COLO668 (cell line): Measurements from ENCODE around the gene C9orf78.

Experiments used
- DNase-seq: peaks from one replicate; lab custom pipeline; 2025; ENCODE audit not compliant: unreplicated experiment; lab: John Stamatoyannopoulos, UW

C9orf78 gene

GRCh38 chr9:129835128-129835859, at the start of gene C9orf78, which contains the start of gene USP20:
Gene C9orf78 (minus strand): TSS chr9:129835275. CDS start chr9:129835221, 54 bp downstream.
Gene USP20 (plus strand): TSS chr9:129835458. CDS start chr9:129852556, 17,098 bp downstream.
- peak; percentile 99 for DNase-seq

GRCh38 chr9:129884220-129885017, 49.3 kb upstream of the C9orf78 start:
- DNase-seq: peak; percentile 91

DNA sequence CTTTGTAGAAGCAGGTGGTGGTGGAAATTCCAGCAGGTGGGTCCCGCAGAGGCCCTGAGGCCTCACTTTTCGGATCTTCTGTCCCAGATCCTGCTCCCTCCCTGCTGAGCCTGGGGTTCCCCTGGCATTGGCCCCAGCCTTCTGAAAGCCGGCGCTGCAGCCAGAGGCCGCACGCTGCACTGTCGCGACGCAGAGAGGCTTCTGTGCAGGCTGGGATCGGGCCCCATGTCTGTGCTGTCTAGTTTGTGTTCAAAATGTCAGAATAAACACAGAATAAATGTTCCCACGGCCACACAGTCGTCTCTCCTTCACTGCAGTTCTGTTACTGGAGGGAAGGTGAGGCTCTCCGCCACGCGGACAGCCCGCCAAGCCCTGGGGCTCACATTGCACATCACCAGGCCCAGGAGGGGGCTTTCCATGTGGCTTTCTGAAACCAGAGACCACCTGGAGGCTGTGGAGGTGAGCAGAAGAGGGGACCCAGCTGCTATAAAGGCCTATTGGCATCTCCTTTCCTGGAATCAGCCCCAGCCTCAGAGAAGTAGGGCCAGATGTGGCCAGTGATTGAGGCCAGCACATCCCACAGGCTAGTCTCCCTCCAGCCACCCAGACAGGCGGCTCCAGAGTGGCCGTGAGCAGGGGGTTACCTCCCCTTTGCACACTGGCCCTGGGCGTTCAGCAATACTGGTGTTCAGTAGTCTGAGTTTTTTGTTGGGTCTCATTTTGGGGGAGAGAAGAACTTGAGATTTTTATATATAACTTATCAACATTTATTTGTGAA, 46.7 kb upstream of the C9orf78 start:
- DNase-seq: no peak

- no peak for DNase-seq
Observed at GRCh38 chr9:129880654-129881546, 45.8 kb upstream of the C9orf78 start.

- DNase-seq: no peak
Observed at GRCh38 chr9:129879991-129880653, 45.0 kb upstream of the C9orf78 start.

GRCh38 chr9:129879103-129879699, 44.1 kb upstream of the C9orf78 start:
- no peak for DNase-seq

DNA sequence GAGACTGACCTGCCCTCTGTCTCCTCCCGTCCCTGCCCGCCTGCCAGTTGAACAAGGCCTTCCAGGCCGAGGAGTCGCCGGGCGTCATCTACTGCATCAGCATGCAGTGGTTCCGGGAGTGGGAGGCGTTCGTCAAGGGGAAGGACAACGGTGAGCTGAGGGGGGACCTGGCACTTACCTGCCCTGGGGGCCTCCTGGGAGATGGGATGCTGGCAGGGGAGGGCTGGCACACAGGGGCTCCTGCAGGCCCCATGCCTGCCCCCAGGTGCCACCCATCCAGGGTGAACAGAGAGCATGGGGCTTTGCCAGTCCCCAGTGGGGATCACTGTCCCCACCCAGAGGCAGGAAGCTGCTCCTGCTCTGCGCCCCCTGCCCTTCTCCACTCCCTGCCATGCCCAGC, 43.2 kb upstream of the C9orf78 start:
- DNase-seq: no peak

GRCh38 chr9:129876815-129877214, 41.7 kb upstream of the C9orf78 start:
- no peak for DNase-seq

DNA sequence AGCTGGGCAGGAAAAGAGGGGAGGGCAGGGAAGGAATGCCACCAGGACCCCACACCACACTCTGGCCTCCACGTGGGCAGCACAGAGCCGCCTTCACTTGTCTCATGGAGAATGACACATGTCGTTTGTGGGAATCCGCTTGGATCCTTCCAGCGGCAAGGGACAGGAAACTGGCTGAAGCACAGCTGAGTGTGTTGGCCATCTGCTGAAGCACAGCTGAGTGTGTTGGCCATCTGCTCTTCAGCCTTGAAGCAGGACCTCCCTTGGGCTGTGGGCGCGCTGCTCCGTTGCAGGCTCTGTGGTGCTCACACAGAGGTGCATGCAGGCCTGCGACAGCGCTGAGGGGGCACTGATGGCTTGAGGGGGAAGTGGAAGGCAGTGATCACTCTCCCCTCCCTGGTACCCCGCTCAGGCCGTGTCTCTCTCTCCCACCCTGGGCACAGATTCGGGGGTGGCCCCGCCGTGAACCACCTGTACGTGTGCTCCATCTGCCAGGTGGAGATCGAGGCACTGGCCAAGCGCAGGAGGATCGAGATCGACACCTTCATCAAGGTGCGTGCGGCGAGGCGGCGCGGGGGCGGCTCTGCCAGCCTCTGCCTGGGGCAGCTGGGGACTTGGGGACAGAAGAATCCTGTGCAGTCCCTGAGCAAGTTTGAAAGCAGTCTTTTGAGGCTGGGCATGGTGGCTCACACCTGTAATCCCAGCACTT, 40.8 kb upstream of the C9orf78 start:
- no peak for DNase-seq

GRCh38 chr9:129875181-129875611, 40.1 kb upstream of the C9orf78 start:
- DNase-seq: no peak

- DNase-seq: no peak
Observed at GRCh38 chr9:129874261-129875101, 39.4 kb upstream of the C9orf78 start.

DNA sequence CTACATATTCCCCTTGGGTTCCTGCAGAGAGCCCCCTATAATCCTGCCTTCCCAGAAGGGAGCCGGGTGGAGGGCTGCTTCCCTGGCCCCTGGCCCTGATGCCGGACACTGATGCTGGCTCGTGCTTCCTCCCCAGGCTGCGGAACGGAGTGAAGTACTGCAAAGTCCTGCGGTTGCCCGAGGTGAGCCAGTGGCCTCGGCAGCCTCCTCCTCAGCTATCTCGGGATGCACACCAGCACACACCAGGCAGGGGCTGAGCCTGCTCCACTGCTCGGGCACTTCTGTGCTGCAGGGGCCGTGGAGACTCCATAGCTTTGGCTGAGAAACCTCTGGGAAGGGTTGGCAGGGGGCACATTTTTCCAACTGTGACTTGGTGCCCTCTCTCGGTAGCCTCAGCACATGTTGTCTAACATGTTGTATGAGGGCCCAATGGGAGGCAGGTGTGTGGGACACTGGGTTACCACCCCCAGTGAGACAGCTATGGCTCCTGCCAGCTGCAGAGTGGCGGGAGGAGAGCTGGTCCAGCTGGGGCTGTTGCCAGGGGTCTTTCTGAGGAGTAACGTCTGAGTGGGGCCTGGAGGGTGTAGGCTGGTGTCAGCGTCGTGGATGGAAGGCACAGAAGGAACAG, 38.6 kb upstream of the C9orf78 start:
- DNase-seq: no peak

DNA sequence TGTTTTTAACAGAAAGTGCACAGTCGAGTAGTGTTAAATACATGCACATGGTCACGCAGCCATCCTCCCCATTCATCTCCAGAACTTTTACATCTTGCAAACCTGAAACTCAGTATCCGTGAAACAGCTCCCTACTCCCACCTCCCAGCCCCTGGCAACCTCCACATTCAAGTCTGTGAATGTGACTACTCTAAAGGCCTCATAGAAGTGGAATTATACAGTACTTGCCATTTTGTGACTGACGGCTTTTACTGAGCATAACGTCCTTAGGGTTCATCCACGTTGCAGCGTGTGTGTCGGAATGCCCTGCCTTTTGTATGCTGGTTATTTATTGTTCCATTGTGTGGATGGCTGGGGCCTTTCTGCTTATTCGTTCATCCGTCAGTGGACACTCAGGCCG, 36.0 kb upstream of the C9orf78 start:
- DNase-seq: no peak

DNA sequence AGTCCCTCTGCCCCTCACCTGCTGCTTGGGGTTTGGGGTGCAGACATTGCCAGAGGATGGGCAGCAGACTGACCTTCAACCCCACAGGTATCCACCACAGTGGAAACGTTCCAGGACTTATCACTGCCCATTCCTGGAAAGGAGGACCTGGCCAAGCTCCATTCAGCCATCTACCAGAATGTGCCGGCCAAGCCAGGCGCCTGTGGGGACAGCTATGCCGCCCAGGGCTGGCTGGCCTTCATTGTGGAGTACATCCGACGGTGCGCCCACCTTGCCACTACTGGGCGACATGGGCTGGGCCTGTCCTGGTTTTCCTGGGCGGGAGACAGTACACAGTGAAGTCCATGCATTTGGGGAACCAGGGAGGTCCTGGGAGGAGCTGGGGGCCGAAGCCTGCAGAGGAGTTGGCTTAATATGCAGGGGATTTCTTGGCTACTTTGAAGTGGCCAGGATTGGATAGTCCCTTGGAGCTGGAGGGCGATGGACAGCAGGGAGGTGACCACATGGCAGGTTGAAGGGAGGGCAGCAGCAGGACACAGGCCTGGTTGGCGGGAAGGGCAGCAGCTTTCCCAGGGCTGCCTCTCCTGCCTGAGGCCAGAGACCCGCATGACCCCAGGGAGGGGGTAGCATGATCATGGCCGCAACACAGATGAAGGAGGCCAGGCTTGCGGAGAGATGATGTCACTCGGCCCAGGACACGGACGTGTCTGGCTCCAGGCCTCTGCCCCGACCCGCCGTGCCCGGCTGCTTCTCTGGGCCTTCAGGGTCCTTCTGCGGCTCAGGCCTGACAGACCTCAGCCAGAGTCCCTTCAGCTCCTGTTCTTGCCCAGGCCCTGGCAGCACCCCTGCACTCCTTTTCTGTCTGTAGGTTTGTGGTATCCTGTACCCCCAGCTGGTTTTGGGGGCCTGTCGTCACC, 34.8 kb upstream of the C9orf78 start:
- DNase-seq: no peak

DNA sequence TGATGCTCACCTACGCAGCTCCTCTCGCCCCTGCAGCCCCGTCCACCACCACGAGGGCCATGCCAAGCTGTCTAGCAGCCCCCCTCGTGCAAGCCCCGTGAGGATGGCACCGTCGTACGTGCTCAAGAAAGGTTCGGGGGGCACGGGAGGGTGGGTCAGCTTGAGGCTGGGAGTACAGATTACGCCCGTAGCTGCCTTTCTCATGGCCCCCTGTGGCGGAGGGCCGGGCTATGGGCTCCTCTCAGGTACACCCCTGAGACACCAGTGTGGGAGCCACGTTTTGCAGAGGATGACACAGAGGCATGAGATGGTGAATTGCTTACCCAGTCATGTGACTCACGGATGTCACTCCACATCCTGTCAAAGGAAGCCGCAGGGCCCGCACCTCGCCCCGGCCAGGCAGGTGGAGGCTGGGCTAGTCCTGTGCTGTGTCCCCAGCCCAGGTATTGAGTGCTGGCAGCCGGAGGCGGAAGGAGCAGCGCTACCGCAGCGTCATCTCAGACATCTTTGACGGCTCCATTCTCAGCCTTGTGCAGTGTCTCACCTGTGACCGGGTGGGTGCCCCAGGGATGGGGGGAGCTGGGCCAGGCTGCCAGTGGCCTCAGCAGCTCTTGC, 33.9 kb upstream of the C9orf78 start:
- DNase-seq: no peak
